HG02571 (cell line): ENCODE results near the gene RGL1.

Experiments
- ATAC-seq: cut with Tn5 transposase; IDR thresholded peaks from one replicate; pipeline ENCODE4 v1.9.1; 2021; ENCODE audit warnings: mild to moderate bottlenecking, moderate library complexity; ENCODE audit not compliant: unreplicated experiment

Gene RGL1

DNA sequence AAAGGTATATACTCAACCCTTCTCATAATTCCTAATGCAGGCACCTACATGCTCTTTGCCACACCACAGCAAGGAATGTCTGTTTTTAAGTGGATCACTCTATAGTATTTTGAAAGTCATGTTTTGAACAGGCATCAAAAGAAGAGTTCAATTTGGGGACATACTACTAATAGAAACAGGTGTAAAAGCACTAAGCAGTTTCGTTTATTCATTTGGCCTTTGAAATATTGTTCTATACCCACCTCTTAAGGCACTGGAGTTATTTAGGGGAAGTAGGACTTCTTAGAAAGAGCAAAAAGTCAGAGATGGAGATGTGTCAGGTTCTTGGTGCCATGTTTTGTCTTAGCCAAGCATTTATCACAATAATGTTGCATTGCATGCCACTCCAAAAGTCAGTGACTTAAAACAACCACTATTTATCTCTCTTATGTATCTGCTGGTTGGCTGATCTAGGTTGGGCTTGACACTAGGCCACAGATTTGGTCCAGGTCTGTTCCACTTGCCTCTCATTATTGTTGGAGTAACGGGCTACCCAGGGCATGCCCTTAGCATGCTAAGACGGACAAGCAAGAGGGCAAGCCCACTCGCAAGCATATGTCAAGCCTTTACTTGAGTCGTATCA is 107.5 kb downstream of the RGL1 start:
- ATAC-seq = peak; percentile 49

DNA sequence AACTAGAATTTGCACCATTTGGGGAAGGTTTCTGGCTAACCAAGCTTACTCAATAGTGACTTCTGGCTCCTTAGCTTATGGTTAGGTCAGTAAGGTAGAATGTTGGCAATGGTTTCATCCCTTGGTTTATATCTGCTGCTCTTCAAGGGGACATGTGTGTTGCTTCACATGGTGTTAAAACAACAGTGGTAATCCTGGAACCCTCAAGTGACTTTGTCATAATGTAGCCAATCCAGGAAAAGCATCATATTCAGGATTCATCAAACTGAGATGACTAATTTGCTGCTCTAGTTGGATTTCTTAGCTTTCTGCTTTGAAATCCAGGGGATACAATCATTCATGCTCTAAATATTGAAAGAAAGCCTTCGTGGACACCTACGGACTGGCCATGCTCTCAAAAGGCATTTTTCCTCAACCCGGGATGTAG is 108.7 kb downstream of the RGL1 start:
- no peak for ATAC-seq

DNA sequence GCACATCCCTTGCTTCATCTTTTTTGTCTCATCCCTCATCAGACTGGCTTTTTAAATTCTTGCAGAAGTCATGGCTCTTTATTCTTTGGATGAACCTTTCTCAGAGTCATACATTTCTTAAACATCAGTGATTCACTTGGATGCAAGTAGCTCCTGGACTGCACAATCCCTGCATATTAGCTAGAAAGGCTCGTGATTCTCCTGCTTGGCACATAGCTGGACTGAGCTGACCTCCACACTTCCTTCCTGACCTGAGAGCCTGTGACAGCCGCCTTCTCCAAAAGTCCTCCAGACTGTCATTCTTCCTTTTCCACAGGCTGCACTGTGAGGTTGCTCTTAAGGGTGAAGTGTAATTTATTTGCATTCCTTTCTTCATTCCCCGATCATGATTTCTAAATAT is 109.4 kb downstream of the RGL1 start:
- ATAC-seq = no peak

DNA sequence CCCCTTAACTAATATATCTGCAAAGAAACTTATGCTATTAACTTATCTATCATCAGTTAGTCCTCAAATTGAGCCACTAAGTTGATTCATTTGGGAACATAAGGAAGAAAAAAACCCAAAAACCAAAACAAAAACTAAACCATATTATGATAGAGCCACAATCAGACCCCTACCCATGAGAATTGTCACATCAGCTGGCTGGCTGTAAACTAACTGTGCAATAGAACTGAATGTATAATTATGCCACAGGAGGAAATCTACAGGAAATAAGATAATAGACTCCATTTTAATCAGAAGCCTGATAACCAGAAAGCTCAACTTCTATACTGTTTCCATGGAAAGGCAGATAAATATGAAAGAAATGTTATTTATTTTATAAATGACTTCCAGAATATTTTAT is 110.0 kb downstream of the RGL1 start:
- no peak for ATAC-seq

- ATAC-seq = peak; percentile 33
Observed at GRCh38 chr1:183915625-183916510, 110.9 kb downstream of the RGL1 start.

- no peak for ATAC-seq
Observed at GRCh38 chr1:183916574-183916973, 111.7 kb downstream of the RGL1 start.

DNA sequence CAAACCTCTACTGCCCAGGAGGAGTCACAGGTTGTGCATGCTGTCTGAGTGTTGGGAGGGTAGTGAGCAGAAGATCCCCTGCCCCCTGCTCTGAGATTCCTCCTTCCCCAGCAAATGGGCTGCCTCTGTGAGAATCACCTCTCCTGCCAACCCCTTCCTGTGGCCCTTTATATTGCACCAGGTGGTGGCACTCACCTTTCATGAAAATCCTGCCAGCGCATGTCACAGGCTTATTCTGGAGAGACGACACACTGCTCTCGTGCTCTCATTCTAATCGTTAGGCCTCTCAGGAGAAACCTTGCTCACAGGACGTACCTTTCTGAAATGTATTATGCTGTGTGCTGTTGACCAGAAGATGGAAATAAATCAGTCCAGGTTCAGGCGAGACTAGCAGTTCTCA is 113.7 kb downstream of the RGL1 start:
- ATAC-seq = no peak

- ATAC-seq = no peak
Observed at GRCh38 chr1:183920651-183921050, 115.7 kb downstream of the RGL1 start.

GRCh38 chr1:183922197-183922596 is 117.3 kb downstream of the RGL1 start:
- no peak for ATAC-seq

DNA sequence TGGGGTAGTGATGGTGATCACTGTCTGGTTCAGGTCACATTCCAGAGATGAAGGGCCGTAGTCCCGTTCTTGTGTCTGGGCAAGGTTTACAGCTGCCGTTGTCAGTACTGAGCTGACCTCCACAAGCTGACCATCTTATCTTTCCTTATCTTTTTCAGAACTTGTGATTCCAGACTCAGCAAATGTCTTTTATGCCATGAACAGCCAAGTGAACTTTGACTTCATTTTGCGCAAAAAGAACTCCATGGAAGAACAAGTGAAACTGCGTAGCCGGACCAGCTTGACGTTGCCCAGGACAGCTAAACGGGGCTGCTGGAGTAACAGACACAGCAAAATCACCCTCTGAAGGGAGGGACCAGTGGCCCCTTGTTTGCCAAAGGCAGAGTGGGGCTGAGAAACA is 121.0 kb downstream of the RGL1 start:
- ATAC-seq = no peak

DNA sequence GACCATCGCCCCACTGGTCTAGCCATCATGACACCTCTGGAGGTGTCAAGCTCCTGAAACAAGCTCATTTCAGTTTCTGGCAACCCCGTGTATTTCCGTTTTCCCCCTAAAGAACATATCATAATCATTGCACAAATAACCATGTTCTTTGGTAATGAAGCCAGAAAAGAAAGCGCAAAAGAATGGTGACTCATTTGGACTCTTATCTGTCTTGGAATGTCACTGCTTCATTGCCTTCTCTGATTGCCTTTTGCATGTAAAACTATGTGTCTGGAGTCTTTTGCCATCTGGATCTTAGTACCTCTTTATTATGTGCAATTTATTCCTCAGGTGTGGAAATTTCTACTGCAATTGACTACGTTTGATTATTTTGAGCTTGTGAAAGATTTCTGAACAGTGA is 122.1 kb downstream of the RGL1 start:
- ATAC-seq = no peak

DNA sequence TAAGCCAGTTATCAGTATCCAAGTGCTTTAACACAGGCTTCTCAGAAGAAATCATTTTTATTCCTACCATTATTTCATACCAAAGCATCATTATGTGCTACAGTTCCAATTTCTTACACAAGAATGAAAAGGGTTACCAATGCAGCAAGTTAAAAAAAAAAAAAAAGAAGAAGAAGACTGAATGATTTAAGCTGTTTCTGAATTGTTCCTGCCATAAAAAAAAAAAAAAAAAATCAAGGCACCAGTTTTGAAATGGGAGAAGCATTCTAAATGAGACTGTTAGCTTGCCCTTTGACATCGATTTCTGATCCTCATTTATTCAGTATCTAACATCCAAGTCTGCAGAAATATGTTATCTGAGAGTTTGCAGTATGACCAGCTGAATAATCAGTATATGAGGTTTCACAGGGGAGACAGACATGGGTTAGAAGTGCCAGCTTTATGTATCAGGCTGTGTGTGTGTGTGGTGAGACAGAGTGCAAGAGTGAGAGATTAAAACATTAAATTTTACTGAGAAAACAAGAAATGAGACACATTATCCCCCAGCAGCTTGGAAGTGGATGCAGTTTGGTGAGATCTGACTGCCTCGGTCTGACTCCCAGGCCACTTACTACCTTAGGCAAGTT is 126.8 kb downstream of the RGL1 start:
- no peak for ATAC-seq

GRCh38 chr1:183932412-183932811 is 127.5 kb downstream of the RGL1 start:
- ATAC-seq = no peak

GRCh38 chr1:183933528-183934179 is 128.7 kb downstream of the RGL1 start:
- no peak for ATAC-seq

DNA sequence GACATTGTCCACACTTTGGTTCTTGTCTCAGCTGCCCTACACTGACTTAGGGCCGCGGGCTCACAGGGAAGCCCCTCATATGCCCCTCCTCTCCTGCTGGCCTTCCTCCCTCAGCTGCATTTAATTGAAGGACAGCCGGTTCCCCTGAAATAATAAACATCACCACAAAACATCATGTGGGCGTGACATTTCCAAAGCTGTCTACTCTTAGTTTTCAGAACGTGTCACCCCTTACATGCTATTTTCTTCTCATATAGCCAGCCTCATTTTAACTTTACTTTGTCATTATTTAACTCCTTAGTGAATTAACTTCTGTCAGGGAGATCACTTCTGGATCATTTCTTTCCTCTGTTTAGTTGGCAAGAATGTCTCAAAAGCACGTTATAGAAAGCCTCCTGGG is 129.4 kb downstream of the RGL1 start:
- ATAC-seq = no peak

DNA sequence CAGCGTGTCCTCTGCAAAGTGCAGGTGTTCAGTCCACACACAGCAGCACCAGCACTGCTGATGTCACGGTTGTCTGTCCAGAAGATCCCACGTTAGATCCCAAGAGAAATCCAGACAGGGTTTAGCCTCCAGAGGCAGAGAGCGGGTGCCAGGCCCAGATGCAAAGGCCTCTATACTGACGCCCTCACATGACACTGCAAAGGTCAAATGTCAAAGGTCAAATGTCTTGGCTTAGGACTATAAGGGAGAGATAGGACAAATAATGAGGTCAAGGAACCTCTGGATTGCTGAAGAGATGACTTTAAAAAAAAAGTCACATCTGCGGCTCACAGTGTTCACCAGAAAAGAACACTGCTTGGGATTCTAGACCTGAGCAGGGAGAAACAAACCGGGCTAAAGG is 131.1 kb downstream of the RGL1 start:
- no peak for ATAC-seq

GRCh38 chr1:183936791-183937190 is 131.9 kb downstream of the RGL1 start:
- no peak for ATAC-seq

GRCh38 chr1:183937611-183938010 is 132.7 kb downstream of the RGL1 start:
- ATAC-seq = no peak

GRCh38 chr1:183941001-183941400 is 136.1 kb downstream of the RGL1 start:
- ATAC-seq = no peak

GRCh38 chr1:183942933-183943693 is 138.2 kb downstream of the RGL1 start:
- ATAC-seq = peak; percentile 72
